HEK293 (cell line): ENCODE measurements around the gene OAS2.

Source experiments
- GLI4 ChIP-seq: fragments of 450-650 bp; formaldehyde crosslinking; IDR thresholded peaks from 2 replicates; pipeline ENCODE4 v1.5.1; 2016; ENCODE audit warnings: missing biosample characterization, missing genetic modification characterization
- KLF16 ChIP-seq: fragments of 450-650 bp; formaldehyde crosslinking; IDR thresholded peaks from 2 replicates; pipeline ENCODE4 v1.5.1; 2017; ENCODE audit warnings: missing biosample characterization, missing genetic modification characterization
- ZNF324 ChIP-seq: fragments of 450-650 bp; formaldehyde crosslinking; IDR thresholded peaks from 2 replicates; pipeline ENCODE4 v1.5.1; 2016; ENCODE audit warnings: missing biosample characterization, missing genetic modification characterization
- TF ChIP-seq, protein P1 (sequence below): fragments of 450-650 bp; formaldehyde crosslinking; conservative IDR thresholded peaks from 2 replicates; pipeline ENCODE4 v1.5.1; 2016; ENCODE audit warnings: low read depth, missing biosample characterization, missing genetic modification characterization
- TF ChIP-seq, protein P2 (sequence below): fragments of 450-650 bp; formaldehyde crosslinking; IDR thresholded peaks from 2 replicates; pipeline ENCODE4 v1.5.1; 2016; ENCODE audit warnings: missing biosample characterization, missing genetic modification characterization
- TF ChIP-seq, protein P3 (sequence below): fragments of 450-650 bp; formaldehyde crosslinking; IDR thresholded peaks from 2 replicates; pipeline ENCODE4 v1.5.1; 2016; ENCODE audit warnings: missing biosample characterization, missing genetic modification characterization

DNA sequence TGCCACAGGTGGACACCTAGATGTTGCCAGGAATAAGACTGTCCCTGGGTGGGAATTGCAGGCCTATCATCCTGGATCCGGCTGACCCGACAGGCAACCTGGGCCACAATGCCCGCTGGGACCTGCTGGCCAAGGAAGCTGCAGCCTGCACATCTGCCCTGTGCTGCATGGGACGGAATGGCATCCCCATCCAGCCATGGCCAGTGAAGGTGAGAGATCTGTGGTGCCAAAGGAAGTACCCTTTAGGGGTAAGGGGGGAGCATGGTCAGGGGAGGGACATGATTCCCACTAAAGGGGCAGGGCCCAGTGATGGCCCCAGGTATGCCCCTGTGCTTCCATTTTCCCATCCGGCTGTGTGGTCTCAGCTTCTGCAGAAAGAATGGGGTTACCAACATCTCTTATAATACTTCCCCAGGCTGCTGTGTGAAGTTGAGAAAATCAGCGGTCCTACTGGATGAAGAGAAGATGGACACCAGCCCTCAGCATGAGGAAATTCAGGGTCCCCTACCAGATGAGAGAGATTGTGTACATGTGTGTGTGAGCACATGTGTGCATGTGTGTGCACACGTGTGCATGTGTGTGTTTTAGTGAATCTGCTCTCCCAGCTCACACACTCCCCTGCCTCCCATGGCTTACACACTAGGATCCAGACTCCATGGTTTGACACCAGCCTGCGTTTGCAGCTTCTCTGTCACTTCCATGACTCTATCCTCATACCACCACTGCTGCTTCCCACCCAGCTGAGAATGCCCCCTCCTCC lies 8.6 kb upstream of the OAS2 start:
- TF ChIP-seq KLF16 (tag by site-specific recombination): no peak
- TF ChIP-seq, protein P1, sequence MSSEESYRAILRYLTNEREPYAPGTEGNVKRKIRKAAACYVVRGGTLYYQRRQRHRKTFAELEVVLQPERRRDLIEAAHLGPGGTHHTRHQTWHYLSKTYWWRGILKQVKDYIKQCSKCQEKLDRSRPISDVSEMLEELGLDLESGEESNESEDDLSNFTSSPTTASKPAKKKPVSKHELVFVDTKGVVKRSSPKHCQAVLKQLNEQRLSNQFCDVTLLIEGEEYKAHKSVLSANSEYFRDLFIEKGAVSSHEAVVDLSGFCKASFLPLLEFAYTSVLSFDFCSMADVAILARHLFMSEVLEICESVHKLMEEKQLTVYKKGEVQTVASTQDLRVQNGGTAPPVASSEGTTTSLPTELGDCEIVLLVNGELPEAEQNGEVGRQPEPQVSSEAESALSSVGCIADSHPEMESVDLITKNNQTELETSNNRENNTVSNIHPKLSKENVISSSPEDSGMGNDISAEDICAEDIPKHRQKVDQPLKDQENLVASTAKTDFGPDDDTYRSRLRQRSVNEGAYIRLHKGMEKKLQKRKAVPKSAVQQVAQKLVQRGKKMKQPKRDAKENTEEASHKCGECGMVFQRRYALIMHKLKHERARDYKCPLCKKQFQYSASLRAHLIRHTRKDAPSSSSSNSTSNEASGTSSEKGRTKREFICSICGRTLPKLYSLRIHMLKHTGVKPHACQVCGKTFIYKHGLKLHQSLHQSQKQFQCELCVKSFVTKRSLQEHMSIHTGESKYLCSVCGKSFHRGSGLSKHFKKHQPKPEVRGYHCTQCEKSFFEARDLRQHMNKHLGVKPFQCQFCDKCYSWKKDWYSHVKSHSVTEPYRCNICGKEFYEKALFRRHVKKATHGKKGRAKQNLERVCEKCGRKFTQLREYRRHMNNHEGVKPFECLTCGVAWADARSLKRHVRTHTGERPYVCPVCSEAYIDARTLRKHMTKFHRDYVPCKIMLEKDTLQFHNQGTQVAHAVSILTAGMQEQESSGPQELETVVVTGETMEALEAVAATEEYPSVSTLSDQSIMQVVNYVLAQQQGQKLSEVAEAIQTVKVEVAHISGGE: no peak
- TF ChIP-seq, protein P2, sequence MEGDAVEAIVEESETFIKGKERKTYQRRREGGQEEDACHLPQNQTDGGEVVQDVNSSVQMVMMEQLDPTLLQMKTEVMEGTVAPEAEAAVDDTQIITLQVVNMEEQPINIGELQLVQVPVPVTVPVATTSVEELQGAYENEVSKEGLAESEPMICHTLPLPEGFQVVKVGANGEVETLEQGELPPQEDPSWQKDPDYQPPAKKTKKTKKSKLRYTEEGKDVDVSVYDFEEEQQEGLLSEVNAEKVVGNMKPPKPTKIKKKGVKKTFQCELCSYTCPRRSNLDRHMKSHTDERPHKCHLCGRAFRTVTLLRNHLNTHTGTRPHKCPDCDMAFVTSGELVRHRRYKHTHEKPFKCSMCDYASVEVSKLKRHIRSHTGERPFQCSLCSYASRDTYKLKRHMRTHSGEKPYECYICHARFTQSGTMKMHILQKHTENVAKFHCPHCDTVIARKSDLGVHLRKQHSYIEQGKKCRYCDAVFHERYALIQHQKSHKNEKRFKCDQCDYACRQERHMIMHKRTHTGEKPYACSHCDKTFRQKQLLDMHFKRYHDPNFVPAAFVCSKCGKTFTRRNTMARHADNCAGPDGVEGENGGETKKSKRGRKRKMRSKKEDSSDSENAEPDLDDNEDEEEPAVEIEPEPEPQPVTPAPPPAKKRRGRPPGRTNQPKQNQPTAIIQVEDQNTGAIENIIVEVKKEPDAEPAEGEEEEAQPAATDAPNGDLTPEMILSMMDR: no peak
- no peak for TF ChIP-seq ZNF324 (tag by site-specific recombination)
- TF ChIP-seq, protein P3, sequence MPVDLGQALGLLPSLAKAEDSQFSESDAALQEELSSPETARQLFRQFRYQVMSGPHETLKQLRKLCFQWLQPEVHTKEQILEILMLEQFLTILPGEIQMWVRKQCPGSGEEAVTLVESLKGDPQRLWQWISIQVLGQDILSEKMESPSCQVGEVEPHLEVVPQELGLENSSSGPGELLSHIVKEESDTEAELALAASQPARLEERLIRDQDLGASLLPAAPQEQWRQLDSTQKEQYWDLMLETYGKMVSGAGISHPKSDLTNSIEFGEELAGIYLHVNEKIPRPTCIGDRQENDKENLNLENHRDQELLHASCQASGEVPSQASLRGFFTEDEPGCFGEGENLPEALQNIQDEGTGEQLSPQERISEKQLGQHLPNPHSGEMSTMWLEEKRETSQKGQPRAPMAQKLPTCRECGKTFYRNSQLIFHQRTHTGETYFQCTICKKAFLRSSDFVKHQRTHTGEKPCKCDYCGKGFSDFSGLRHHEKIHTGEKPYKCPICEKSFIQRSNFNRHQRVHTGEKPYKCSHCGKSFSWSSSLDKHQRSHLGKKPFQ (tag by site-specific recombination): no peak
- TF ChIP-seq GLI4 (tag by site-specific recombination): no peak
